Measurements from ENCODE around the gene TTC28.
"Not testable (repeated sequence)": the region's sequence is repeated elsewhere in the genome, so short reads cannot be mapped to it uniquely, and the experiment has no call there.

Gene TTC28

DNA sequence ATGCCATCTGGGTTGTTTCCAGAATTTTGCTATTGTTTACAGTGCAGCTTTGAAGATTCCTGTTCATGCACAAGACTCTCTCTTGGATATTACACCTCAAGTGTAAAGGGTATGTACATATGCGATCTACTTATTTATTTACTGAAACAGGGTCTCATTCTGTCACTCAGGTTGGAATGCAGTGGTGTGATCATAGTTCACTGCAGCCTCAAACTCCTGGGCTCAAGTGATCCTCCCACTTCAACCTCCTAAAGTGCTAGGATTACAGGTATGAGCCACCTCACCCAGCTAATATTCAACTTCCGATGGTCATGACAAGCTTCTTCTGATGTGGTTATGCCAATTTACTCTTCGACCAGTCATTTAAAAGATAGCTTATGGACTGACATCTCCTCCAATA lies 602.5 kb downstream of the TTC28 start:
- DNase-seq: no peak

DNA sequence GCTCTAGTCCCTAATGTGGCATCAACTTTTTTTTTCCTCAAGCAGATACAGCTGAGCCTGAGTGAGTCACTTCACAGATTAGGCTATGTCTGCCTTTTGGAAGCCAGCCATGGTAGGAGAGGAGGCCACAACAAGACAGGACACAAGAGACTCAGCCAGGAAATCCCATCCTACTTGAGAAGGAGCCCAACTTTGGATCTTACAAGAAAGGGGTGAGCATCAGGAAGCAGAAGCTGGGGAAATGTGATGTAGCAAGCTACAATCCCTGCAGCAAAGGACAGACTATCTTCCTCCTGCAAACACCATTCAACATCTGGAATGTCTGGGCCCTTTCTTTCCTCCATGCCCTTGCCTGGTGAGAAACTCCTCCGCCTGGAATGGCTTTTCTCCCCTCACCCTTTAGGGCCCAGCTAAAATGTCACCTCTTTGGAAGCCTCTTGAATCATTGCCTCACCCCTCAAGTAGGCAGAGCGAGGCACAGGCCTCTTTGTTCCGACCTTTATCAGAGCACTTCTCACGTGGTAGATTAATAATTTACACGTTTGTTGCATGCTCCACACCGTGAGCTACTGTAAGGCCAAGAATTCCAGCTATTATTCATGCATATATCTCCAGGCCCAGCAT lies 604.2 kb downstream of the TTC28 start:
- no peak for DNase-seq

GRCh38 chr22:28074526-28074925 lies 605.1 kb downstream of the TTC28 start:
- no peak for DNase-seq

- no peak for DNase-seq
Observed at GRCh38 chr22:28072066-28072465, 607.6 kb downstream of the TTC28 start.

DNA sequence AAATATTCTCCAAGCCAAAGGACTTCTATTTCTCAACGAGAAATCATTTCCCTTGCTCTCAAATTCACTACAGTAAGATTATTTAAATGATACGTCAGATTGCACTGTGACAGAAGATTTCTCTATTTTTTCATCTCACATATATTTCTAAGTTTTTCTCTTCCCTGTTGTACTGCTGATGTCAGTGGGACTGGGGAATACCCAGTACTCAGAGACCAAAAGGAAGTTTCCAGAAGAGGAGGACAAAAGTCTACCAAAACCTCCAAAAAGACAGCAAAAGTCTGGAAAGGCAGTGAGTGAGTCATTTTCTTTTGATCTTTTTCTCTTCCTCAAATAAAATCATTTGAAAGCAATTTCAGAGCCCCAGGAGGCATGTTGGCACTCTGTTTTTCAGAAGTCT lies 610.8 kb downstream of the TTC28 start:
- DNase-seq: no peak

GRCh38 chr22:28064920-28065319 lies 614.7 kb downstream of the TTC28 start:
- DNase-seq: no peak

DNA sequence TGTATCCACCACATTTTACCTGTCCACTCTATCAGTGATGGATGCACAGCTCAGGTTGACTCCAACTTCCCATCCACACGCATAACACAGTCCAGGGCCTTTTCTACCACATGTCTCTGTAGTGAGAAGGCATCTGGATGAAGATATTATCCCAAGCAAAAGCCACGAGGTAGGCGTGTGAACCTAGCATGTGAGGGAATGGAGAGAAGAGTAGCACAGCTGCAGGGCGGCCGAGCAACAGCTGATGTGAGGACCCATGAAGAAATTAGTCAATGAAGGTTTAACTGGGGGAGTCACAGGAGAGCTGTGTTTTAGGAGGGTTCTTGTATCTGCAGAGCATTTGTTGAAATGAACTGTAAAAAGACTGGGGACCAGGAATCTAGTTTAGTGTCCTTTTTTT lies 616.0 kb downstream of the TTC28 start:
- no peak for DNase-seq

GRCh38 chr22:28060594-28060993 lies 619.0 kb downstream of the TTC28 start:
- DNase-seq: not testable (repeated sequence)

GRCh38 chr22:28058036-28058435 lies 621.6 kb downstream of the TTC28 start:
- no peak for DNase-seq

- DNase-seq: no peak
Observed at GRCh38 chr22:28054819-28055208, 624.8 kb downstream of the TTC28 start.

DNA sequence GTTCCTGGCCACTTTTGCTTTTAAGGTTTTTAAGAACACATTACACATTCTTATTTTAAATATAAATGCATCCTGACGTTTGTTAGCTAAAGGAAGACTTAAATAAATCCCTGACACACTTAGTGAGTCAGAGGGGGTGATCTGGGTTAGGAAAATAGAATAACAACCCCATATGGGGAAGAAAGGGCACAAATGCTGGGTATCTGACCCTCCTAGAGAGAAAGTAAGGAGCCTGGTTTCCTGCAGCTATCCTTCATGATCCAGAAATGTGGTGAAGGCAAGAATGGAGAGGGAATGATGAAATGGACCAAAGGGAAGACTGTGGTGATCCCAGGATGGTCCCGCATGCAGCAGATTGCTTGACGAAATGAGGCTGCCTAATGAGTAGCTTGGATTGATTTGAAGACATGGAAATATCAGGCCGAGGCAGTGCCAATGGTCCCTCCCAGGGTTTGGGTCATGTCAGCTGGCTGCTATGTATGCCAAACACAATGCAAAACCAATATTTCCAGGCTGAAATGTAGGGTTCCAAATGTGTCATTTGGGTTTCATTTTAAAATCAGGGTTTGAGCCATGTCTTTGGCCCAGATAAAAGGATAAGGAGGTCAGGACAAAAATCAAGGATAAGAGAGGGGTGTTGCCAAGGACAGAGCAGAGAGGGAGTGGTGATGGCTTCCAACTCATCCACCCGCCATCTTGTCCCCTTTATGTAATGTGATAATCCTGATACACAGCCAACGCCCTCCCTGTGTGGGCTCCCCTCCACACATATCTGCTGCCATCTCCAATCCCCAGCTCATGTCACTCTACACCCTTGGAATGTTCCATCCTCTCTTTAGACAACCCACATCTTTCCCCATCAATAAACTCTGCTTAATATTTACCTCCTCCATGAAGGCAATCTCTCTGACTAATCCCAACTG lies 625.5 kb downstream of the TTC28 start:
- DNase-seq: no peak

- DNase-seq: no peak
Observed at GRCh38 chr22:28052825-28053269, 626.8 kb downstream of the TTC28 start.

- DNase-seq: peak; percentile 47
Observed at GRCh38 chr22:28051787-28052356, 627.8 kb downstream of the TTC28 start.

- DNase-seq: no peak
Observed at GRCh38 chr22:28051091-28051786, 628.4 kb downstream of the TTC28 start.

DNA sequence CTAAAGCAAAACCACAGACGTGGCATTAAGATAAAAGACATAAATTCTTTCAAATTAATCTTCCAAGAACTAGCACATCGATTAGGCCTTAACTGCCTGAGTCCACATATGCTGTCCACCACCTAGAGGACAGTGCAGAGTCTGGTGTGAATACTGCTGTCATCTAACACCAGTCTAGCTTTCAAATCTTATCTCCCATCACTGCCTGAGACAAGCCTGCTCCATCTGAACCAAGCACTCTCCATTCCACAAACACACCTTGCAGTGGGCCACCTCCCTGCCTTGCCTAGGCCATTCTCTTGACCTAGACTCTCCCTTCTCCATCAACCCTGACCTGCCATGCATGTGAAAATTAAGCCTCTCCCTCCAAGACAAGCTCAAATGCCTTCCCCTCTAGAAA lies 631.1 kb downstream of the TTC28 start:
- DNase-seq: no peak

DNA sequence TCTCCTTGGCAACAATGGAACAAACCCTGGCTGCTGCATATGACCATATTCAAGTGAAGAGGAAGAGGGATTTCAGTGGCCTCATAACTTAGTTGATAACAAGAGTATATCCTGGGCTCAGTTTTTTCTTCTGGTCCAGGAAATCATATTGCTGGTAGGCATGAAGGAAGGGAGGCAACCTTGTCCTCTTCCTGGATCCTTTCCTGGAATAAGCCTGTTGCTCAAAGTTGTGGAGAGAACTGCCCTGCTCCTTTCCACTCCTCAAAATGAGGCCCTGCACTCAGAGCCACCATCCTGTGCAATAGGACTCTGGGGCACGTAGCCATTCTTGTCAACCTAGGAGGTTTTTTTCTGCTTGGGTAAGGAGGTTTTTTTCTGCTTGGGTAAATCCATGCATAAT lies 631.9 kb downstream of the TTC28 start:
- no peak for DNase-seq

GRCh38 chr22:28046100-28046499 lies 633.5 kb downstream of the TTC28 start:
- DNase-seq: no peak

DNA sequence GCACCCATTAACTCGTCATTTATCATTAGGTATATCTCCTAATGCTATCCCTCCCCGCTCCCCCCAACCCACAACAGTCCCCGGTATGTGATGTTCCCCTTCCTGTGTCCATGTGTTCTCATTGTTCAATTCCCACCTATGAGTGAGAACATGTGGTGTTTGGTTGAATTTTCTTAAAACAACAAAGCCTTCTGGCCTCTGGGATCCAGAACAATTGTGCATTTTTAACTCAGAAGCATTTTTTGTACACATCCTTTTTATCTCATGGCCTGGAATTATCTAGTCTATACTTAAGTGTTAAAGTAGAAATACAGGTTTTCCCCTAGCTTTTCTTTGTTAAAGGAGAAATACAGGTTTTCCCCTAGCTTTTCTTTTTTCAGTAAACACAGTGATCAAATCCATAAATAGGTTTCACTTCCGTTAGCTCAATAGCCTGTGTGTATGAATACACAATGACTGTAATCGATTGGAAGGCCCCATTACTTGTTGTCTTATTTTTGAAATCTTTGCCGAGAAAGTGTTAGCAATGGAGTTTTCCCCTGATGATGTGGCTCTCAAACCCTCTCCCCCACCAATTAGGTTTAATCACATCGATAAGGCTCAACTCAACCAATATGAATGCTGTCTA lies 635.0 kb downstream of the TTC28 start:
- DNase-seq: no peak

GRCh38 chr22:28043266-28043665 lies 636.4 kb downstream of the TTC28 start:
- DNase-seq: no peak

- DNase-seq: no peak
Observed at GRCh38 chr22:28034760-28035401, 644.8 kb downstream of the TTC28 start.

DNA sequence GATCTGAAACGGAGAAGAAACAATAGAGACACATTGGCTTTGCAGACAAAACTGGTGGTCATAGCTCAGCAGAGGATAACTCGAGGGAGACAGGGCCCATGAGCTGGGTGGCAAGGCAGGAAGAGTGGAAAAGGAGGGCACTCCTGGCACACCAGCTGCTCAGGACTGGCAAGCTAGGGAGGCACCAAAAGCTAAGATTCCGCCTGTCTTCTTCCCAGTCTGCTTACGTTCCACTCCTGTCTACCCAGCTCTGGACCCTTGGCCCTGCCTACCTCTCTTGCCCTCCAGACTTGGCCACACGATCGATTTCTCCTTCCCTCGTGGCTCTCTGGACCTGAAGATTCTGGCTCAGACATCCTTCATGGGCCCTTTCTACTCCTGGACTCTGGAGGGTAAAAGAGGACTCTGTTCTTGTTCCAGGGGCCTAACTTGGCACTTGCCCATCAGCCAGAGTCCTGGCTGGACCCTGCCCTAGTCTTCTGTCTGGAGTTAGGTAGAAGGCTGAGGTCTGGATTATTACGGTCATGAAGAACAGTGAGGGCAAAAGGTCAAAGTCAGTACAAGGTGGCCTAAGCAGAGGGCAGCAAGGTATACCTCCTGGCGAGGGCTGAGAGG lies 645.4 kb downstream of the TTC28 start:
- DNase-seq: no peak

- no peak for DNase-seq
Observed at GRCh38 chr22:28032861-28033260, 646.8 kb downstream of the TTC28 start.

All from hippocampal formation (tissue), 2 donors.